ENCODE results near the gene CRTC3.

The CRTC3 gene

DNA sequence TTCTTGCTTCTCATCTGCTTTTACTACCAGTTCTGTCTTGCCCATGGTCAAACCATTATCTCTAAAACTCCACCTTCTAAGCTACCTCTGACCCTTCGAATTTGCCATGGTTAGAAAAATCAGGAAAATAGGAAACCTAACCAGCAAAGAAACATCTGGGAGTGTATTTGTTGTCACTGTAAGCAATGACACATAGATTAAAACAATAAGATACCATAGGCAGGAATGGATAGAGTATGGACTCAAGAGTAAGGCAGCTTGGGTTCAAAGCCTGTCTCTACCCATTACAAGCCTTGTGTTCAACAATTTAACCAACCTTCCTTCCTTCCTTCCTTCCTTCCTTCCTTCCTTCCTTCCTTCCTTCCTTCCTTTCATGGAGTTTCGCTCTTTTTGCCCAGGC lies 34.9 kb downstream of the CRTC3 start:
- no peak for DNase-seq

DNA sequence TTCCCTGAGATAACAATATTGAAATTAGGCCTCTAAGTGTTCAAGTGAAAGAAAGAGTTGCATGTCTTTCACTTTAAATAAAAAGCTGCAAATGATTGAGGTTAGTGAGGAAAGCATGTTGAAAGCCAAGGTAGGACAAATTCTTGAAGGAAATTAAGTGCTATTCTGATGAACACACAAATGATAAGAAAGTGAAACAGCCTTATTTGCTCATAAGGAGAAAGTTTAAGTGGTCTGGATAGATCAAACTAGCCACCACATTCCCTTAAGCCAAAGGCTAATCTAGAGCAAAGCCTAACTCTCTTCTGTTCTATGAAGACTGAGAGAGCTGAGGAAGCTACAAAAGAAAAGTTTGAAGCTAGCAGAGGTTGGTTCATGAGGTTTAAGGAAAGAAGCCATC lies 36.1 kb downstream of the CRTC3 start:
- DNase-seq = no peak

DNA sequence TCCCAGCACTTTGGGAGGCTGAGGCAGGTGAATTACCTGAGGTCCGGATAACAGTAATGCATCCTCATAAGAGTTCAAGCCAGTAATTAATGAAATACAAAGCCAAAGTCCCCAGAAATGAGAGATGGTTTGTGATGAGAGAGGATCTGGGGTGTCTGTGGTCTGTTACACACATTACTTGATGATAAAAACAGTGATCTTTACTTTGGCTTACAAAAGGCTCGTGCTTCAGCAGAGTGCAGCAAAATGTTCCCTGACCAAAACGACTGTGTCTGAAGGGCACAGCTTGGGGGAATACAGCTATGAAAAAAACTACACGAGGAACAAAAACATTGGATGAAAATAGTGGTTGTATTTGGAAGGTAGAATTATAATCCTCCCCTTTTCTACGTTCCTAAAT lies 40.9 kb downstream of the CRTC3 start:
- no peak for DNase-seq

DNA sequence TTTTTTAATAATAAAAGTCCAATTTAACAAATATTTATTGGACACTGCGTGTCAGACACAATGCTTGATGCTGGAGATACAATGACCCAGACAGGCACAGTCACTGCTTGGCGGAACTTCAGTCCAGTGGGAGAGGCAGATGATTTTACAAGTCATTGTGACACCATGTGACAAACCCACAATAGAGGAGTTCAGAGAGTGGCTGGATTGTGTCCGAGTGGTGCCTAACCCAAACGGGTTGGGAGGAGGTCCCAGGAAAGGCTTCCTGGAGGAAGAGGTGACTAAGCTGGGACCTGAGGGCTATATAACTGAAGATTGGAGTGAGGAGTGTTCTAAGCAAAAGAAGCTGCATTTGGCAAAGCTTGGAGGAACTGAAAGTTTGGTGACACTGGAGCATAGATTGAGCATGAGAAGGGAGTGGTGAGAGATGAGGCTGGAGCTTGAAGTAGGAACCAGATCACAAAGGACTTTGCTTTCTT lies 41.4 kb downstream of the CRTC3 start:
- DNase-seq = no peak

DNA sequence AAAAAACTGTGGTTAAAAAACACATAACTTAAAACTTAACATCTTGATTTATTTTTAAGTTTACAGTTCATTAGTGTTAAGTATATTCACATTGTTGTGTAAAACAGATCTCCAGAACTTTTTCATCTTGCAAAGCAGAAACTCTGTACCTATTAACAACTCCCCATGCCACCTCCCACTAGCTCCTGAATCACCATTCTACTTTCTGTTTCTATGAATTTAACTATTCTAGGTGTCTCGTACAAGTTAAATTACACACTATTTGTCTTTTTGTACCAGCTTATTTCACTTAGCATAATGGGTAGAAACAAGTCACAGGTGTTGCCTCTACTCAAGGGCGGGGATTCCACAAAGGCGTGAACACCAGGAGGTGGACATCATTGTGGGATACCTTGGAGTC lies 43.2 kb downstream of the CRTC3 start:
- DNase-seq = no peak

DNA sequence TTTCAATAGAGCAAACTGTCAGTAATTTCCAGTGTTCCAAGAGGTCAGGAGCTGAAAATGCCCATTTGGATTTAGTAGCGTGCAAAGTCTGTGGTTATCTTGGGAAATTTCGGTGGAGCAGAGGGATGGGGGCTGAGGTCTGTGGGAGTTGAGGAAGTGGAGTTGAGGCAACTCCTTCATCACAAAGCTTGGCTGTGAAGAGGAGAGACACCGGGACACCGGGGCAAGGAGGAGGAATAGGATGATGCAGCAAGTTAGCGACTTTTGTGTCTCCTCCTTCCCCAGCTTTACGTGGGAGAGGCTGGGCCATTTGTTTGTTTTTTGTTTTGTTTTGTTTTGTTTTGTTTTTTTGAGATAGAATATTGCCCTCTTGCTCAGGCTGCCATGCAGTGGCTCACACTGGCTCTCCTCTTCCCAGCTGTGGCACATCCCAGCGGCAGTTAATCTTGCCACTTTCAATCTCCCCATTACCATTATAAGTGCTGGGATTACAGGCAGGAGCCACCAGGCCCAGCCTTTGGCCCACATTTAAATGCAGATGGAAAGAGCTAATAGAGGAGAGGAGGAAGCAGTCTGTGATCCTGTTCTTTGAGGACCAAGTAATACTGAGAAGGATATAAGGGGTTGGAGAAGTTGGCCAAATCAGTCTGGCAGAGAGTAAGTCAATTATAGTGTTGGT lies 47.1 kb downstream of the CRTC3 start:
- DNase-seq = no peak

DNA sequence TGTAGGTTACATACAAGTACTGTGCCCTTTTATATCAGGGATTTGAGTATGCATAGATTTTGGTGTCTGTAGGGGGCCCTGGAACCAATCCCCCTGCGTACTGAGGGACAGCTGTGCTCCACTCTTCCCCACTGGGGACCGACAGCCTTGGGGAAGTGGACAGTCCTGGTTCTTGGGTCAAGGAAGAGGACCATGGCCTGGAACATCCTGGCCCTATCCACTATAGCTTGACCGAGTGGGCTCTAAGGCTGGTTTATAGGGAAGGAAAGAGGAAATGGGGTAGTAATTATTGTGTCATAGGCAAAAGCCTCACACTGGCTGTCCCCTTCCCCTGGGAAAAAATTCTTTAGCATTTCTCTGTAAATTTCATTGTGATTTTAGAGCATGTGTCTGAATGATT lies 49.5 kb downstream of the CRTC3 start:
- DNase-seq = no peak

DNA sequence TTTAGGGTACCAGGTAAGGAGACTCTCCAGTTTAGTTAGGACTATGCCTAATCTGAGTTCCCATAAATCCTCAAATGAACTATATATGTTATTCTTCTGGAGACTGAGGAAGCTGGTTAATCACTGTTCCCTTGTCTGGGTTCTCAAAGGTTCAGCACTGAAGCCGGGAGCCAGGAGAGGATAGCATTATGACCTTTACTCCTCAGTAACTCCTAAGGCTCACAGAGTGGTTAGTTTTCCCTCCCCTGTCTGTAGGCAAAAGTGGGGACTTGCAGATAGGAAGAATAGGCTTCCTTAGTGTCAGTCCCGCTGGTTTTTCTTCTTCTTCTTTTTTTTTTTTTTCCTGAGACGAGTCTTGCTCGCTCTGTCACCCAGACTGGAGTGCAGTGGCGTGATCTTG lies 50.4 kb downstream of the CRTC3 start:
- DNase-seq = no peak

DNA sequence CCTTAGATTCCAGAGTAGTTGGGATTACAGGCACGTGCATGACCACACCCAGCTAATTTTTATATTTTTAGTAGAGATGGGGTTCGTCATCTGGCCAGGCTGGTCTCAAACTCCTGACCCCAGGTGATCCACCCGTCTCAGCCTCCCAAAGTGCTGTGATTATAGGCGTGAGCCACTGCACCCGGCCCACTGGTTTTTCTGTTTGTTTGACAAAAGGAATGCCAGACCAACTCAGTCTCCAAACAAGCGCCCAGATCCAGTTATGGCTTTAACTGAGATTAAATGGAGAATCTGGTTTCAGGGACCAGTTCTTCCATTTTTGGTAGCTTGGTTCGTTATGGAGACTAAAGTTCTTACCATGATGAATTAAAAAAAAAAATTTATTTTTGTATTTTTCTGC lies 50.8 kb downstream of the CRTC3 start:
- no peak for DNase-seq

DNA sequence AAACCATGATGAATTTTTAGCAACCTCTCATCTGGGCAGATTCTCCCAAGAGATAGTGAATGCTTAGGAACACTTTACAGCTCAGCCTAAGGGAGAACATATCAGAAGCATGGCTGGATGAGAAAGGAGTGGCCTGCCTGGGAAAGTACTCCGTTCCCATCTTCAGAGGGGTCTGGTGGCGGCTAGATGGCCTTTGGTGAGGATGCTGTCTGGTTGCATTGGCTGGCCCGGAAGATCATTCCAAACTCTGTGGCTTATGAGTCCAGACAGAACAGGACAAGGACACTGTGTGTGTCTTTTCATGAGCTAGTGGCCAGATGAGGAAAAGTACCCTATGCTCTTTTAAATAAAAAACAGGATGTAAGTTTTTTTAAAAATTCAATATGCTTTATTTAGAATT lies 51.2 kb downstream of the CRTC3 start:
- DNase-seq = no peak

DNA sequence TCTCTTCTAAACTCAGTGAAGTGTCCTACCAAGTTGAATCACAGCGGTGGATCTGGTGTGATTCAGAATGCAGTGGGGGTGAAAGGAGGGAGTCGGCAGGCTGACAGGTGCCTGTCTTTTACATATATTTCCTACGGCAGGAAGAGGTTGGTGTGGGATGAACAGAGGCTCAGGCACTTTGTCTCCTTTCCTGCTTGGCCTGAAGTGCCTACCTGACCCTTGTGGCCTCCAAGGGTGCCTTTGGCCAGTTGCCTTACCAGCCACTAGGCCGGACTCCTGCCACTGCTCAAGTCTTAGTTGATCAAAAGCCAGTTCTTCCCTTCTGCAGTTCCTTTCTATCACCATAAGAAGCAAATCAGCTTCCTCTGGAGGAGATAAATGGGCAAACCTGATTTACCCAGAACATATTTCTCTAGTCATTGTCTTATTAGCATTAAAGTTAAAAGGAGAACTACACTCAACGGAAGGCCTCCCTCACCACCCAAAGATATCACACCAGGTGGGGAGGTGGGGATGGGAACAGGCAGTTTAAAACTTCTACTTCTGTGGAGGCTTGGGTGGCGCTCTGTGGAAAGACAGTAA lies 52.1 kb downstream of the CRTC3 start:
- DNase-seq = no peak

DNA sequence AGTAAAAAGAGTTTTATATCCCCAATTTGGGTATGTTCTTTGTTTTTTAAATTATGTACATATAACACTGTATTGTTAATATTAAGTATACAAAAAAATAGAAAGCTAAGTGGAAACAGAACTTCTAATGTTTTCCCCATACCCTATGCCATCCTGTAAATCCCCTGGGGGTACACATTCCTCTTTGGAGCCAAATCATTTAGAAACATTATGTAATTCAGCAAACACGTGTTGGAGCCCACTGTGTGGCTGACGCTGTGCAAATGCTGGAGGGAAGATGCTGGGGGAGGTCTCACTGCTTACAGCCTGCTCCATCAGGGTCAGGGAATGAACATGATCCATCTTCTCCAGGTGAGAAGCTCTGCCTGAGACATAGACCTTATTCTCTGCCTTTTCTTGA lies 52.8 kb downstream of the CRTC3 start:
- no peak for DNase-seq

DNA sequence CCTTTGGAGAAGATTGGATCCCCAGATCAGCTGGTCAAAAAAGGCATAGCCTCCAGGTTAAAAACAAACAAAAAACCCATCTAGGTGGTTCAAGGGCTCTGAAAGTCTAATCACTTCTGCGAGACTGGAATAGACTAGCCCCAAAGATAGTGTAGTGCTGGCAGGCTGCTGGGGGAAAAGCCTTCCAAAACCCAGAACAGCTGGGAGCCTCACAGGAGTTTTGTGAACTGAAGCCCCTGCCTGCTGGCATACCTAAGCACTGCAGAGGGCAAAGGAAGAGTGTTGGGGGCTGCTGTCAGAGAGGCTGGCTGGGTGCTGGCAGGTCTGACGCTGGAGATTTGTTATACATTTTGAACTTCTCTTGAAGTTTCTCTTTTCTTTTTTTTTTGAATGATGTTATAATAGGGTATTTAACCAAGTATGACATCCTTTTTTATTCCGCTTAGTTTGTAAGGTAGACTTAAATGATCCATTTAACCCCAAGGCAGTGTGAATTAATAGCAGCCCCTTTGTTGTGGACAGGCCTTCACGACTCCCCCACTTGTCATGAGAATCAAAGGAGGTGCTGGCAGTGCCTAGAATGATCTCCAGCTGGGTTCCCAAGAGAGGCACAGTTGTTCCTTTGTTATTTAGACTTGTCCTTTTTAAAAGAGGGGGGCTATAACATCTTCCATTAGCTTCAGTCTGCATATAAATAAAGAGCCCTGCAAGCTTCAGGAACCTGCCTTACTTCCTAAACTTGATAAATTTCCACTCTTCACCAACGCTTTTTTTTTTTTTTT lies 53.9 kb downstream of the CRTC3 start:
- DNase-seq = no peak

DNA sequence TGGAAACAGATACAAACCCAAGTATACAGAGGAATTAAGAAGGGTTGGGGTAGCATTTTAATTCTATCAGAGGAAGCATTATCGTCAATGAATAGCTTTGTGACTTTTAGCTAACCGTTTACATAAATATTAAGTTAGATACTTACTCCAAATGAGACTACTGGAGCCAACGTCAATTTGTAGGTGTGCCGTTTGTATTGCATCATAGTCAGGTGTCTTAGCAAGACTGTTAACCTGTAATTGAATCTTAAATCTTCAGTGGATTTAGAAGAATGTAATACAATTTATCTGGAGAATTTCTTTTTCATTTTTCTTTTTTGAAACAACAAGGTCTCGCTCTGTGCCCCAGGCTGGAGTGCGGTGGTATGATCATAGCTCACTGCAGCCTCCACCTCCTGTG lies 55.1 kb downstream of the CRTC3 start:
- DNase-seq = no peak

DNA sequence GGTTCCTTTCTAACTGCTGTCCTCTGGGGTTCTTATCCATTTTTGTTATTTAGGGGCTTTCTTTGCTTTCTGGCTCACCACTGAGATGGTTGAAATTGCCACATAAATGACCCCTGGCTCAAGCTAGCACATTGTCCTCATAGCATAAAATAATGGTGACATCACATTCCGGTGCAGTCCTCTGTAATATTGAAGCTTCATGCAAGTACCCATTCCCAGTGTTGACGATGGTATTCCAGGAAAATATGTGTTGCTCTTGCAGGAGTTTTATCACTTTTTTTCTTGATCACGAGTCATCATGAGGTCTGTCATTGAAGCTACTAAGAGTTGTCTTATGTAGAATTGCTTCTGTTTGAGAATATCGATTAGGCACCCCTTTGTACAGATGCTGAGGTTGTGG lies 56.1 kb downstream of the CRTC3 start:
- DNase-seq = no peak

DNA sequence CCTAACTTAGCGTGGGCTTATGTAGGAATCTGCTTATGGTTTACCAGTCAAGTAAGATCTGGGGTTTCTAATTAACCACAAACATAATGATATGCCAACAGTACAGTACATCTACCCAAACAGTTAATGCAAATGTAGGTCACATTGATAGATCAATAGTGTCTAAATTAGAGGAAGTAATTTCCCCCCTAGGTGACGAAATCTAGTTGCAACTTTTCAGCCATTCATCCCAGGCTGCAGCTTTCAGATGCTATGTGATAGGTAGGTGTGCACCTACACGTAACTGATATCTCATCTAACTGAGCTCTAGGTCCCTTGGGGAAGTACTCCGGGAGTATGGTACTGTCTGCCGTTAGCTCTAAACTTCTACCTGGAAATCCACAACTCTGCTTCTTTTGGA lies 57.2 kb downstream of the CRTC3 start:
- DNase-seq = no peak

DNA sequence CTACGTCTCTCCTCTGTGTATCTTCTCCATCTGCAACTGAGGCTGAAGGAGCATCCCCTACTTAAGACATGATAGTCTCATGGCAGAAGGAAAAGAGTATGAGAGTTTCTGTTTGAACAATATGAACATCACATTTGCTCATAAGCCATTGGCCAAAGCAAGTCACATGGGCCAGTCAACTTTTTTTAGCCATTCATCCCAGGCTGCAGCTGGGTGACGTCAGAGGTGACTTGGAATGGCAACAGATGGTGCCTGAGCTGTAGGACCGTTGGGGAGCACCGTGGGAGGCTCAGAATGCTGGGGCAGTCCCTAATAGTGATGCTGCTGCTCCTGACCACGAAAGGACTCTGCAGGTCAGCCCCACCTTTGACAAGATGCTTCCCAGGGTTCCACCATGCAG lies 58.7 kb downstream of the CRTC3 start:
- DNase-seq = no peak

DNA sequence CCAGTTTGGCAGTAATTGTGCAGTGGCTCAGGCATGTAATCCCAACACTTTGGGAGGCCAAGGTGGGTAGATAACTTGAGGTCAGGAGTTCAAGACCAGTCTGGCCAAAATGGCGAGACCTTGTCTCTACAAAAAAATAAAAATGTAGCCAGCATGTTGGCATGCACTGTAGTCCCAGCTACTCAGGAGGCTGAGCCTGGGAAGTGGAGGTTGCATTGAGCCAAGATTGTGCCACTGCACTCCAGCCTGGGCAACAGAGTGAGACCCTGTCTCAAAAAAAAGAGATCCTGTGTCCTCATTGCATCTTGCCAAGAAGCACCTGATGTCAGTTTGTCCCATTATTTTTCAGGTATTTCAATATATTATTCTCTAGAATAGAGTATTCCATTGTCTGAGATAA lies 61.8 kb downstream of the CRTC3 start:
- no peak for DNase-seq

DNA sequence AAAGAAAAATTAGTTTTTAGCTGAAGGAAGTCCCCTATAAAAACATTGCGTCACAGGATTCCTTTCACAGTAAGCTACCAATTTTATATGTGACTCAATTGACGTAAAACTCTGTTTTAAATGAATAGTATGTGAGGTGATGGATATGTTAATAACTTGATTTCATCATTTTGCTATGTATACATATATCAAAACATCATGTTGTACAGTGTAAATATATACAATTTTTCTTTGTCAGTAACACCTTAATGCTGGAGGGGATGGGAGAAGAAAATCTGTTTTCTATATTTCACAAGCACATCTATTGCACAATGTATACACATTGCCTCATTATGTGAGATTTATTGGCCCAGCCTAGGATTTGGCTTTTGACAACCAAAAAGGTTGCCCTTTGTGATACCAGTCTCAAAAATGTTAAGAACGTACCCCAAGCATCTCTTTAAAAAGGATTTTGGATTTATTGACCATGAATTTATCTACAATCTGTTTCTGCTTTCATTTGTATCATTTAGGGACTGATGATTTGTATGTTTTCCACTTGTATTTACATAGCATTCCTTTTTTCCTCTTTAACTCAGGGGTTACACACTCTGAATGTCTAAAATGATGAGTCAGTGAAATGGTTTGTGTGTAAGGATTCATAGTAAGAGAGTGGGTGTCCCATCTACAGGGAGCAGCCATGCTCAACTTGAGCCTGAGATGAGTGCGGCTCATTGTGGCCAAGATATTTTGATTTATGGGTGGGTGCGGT lies 62.6 kb downstream of the CRTC3 start:
- no peak for DNase-seq

DNA sequence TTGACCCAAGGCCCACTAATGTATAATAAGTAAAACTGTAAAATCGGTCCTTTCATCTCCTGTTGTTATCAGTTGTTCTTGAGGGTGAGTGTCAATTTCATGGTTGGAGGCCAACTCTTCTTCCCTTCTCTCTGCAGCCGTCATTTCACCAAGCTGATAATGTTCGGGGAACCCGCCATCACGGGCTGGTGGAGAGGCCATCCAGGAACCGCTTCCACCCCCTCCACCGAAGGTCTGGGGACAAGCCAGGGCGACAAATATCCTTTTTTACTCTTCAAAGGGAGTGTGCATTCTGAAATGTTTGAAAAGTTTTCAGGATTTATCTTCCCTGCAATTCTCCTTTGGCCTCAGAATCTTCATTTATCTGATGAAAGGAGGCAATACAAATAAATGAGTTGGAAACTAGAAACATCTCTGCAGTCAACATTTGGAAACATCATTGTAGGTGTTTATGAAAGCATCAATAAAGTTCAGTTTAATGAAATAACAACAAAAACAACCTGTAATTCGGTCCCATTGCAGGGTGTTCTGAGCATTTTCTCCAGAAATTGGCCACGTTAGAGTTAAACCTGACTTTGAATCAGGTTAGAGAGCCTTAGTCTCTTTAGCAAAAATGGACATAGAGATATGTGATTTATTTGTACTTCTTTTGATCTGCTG lies 63.9 kb downstream of the CRTC3 start:
- DNase-seq = no peak

DNA sequence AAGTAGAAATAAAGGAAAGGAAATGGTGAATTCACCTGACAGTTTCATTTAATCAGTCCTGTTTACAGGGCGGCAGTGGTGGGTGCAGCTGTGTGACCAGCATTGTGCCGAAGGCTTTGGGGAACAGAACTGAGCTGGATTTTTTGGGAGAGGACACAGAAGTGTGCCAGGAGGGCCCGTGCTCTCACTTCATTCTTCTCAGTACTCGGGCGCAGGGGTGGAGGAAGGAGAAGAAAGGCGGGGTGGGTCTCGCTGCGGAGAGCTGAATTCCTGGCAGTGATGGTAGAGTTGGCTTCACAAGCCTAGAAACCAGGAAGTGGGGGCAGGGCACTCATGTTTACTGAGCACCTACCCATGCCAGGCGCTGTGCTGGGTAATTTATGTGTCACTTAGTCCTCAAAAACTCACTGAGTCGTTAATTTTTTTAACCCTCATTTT lies 64.6 kb downstream of the CRTC3 start:
- peak; percentile 31 for DNase-seq

DNA sequence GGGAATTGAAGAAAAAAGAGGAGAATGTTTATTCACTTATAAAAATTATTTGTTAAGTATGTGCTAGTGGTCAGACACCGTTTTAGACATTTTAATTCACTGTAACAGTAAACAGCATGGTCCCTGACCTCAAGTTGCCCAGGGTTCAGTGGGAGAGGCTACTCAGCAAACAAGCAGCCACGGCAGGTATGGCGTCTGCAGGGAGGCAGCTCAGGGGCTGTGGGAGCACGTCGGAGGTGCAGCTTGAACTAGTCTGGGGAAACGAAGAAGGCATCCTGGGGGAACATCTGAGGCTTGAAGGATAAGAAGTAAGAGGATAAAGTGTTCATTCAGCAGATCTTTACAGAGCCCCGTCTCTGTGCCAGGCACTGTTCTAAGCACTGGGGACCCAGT lies 66.0 kb downstream of the CRTC3 start:
- no peak for DNase-seq

DNA sequence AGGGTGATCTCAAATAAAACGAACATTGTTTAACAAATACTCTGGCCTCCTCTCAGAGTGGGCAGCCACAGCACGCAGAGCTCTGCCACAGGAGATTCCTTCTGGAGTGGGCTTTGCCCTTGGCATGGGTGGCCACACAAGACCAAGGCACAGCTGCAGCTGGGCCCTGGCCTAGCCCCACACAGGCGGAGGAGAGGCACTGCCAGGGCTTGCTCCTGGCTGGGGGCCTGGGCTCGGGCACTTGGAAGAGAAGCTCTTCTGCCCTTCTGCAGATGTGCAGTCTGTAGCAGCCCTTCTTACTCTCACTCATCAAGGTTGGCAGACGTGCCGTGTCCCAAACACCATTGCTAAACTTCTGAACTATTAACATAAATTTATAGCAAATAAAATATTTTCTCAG lies 67.2 kb downstream of the CRTC3 start:
- DNase-seq = no peak

All from GDM1 (cell line).